Lower leg skin (tissue), 3 donors: Measurements from ENCODE around the gene AMIGO1.
"Not testable (repeated sequence)": the region's sequence is repeated elsewhere in the genome, so short reads cannot be mapped to it uniquely, and the experiment has no call there.

Experiments
- CTCF ChIP-seq, 3 donors: fragments of 450-650 bp; IDR thresholded peaks; one replicate each; pipeline ENCODE4 v1.5.1; 2016; ENCODE audit warnings: antibody characterized with exemption in 3 of 3, mild to moderate bottlenecking in 3 of 3, moderate library complexity in 2 of 3
- POLR2A ChIP-seq, 2 donors: fragments of 450-650 bp; IDR thresholded peaks; one replicate each; pipeline ENCODE4 v1.6.1; 2016 to 2017; ENCODE audit warnings: antibody characterized with exemption in 2 of 2, mild to moderate bottlenecking in 1 of 2, moderate library complexity in 1 of 2

- TF ChIP-seq CTCF, POLR2A (IDR thresholded peaks at IDR 0.05): not testable (repeated sequence)
These were observed 36.1 kb downstream of the AMIGO1 start for GRCh38 chr1:109473284-109474057.
